ELF-1 (cell line): ENCODE results near the gene PRDX5.

Experiments used
- DNase-seq: peaks from one replicate; pipeline ENCODE4 v3.0.0-alpha.2; 2016; ENCODE audit warnings: low read depth, low spot score

Gene PRDX5

GRCh38 chr11:64324692-64325469 is 7.0 kb downstream of the PRDX5 start:
- no peak for DNase-seq

GRCh38 chr11:64327375-64327774 is 9.5 kb downstream of the PRDX5 start:
- DNase-seq, result no peak

- no peak for DNase-seq
Measured at GRCh38 chr11:64327993-64328392, 10.1 kb downstream of the PRDX5 start.

DNA sequence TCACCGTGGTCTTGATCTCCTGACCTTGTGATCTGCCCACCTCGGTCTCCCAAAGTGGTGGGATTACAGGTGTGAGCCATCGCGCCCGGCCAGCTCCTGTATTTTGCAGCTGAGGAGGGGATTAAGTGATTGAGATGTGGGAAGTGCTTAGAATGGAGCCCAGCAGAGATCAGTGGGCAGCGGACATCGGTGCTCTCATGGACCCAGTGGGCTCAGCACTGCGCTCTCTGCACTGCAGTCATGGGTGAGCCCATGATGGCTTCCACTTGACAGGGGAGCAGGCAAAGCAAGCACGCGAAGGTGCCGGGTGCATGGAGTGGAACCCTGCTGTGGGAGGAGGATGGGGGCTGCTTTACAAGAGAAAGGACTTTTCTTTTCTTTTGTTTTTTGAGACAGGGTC is 13.0 kb downstream of the PRDX5 start:
- DNase-seq, result no peak

- peak; percentile 53 for DNase-seq
Measured at GRCh38 chr11:64331569-64332371, 13.8 kb downstream of the PRDX5 start.

- no peak for DNase-seq
Measured at GRCh38 chr11:64333556-64333955, 15.6 kb downstream of the PRDX5 start.

GRCh38 chr11:64334764-64335735 is 17.1 kb downstream of the PRDX5 start:
- peak; percentile 93 for DNase-seq

- DNase-seq, result no peak
Measured at GRCh38 chr11:64337538-64338249, 19.8 kb downstream of the PRDX5 start.

GRCh38 chr11:64338716-64339115 is 20.8 kb downstream of the PRDX5 start:
- DNase-seq, result no peak

DNA sequence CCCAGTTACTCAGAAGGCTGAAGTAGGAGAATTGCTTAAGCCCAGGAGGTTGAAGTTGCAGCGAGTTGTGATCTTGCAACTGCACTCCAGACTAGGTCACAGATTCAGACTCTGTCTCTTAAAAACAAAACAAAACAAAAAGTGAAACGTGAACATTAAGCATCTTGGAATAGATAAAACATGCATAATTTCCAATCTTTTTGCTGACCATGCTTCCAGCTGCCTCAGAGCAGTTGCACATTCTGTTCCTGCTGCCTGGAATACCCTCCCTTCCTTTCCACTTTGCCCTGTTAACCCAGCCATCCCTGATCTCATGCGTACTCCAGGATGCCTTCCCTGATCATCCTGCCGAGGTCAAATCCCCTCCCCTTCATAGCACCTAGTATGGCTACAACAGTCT is 21.4 kb downstream of the PRDX5 start:
- DNase-seq, result no peak

DNA sequence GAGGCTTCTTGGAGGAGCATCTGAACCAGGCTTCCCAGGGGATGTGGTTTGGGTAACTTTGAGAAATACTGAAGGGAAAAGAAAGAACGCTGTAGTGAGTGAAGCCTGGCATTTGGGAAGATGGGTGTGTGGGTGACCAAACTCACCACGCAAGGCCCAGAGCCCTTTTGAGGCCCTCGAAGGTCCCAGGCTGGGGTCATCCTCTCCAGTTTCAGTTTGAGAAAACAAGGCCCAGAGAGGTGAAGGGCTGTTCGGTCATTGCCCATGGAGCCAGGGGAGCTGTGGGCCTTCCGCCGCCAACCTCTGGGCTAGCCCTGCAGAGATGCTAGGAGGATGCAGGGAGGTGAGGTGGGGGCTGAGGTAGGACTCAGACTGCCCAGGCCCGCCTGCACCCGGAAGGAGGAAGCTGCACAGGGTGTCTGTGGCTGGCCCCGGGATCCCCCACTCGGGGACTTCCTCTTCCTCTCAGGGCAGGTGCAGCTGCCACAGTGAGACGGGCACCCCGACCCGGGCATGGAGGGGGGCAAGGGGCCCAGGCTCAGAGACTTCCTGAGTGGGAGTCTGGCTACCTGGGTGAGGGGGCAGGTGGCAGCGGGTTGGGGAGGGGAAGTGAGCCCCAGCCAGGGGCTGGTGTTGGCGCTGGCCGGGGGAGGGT is 22.0 kb downstream of the PRDX5 start, which contains the start of gene CCDC88B:
CCDC88B (plus strand) TSS at position 451 of the 655 bp plus-strand sequence; CDS start at position 514, 63 bp downstream.
- no peak for DNase-seq

- DNase-seq, result peak; percentile 88
Measured at GRCh38 chr11:64340671-64341335, 22.9 kb downstream of the PRDX5 start.

- DNase-seq, result no peak
Measured at GRCh38 chr11:64341429-64341828, 23.5 kb downstream of the PRDX5 start.

DNA sequence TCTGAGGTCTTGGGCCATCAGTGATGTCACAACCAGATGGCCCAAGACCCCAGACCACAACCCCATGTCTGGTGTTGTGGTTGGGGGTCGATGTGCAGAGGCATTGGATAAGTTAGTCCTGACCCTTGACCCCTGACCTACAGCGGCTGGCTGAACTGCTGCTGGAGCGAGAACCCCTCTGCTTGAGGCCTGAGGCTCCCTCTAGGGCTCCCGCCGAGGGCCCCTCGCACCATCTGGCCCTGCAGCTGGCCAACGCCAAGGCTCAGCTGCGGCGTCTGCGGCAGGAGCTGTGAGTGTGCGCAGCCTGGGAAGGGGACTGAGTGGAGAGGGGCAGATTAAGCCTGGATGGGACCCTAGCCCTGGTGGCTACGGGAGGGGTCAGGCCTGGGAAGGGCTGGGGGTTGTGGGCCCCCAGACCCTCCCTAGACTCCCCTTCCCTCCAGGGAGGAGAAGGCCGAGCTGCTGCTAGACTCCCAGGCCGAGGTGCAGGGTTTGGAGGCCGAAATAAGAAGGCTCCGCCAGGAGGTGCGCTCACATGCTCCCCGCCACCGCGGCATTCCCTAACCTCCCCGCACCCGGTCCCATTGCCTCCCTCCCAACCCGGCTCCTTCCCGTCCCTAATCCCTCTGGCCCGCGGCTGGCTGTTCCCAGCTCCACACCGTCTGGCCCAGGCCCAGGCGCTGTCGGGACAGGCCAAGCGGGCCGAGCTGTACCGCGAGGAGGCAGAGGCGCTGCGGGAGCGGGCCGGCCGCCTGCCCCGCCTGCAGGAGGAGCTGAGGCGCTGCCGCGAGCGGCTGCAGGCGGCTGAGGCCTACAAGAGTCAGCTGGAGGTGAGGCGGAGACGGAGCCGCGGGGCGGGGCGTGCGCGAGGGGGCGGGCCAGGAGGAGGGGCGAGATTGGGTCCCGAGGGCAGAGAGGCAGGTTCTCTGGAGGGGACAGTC is 24.2 kb downstream of the PRDX5 start:
- peak; percentile 91 for DNase-seq

DNA sequence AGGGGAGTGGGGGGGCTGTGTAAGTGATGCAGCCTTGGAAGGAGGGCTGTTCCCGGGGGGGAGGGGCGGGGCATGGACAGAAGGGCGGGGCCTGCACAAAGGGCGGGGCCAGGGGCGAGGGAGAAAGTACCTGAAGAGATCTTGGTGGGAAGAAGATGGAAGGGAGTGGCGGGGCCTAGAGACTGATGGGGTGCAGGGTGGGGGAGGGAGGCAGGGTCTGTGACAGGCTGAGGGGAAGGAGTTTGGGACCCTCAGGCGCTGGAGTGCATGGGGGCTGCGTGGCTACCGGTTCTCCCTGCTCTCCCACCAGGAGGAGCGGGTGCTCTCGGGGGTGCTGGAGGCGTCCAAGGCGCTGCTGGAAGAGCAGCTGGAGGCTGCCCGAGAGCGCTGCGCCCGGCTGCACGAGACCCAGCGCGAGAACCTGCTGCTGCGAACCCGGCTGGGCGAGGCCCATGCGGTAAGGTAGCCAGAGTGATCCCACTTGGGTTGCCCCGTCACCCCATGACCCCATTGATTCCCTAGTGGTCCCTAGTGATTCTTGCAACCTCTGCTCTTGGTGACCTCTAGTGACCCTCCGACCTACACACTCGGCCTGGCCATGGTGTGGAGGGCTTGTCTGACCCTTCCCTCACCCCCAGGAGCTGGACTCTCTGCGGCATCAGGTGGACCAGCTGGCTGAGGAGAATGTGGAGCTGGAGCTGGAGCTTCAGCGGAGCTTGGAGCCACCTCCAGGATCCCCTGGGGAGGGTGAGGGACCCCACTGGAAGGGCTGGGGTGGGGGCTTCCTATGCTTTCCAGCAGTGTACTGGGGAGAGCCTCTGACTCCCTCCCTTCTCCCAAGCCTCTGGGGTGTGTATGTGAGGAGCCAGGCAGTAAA is 25.2 kb downstream of the PRDX5 start:
- no peak for DNase-seq

GRCh38 chr11:64343767-64344559 is 26.0 kb downstream of the PRDX5 start:
- DNase-seq, result peak; percentile 49

DNA sequence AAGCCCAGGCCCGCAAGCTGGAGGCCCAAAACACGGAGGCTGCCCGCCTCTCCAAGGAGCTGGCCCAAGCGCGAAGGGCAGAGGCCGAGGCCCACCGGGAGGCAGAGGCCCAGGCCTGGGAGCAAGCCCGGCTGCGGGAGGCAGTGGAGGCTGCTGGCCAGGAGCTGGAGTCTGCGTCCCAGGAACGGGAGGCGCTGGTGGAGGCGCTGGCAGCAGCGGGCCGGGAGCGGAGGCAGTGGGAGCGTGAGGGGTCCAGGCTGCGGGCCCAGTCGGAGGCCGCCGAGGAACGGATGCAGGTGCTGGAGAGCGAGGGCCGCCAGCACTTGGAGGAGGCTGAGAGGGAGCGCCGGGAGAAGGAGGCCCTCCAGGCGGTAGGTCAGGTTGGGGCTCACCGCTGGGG is 26.9 kb downstream of the PRDX5 start:
- no peak for DNase-seq
